Calu3 (cell line): ENCODE measurements around the gene RERE. TPM values are rescaled to one million over a fixed set of nuclear protein-coding genes. Genes with fewer than 3 reads are reported as not detected.

Experiments used
- BruUV-seq: library from RNA; stranded (reverse); fragments of 400-500 nt; replicated peaks from 2 replicates; lab custom pipeline; 2021; lab: Mats Ljungman, UMichigan
- CTCF ChIA-PET: fragments of 300-600 bp; sonication (Branson Sonifier 250); formaldehyde crosslinking; loops from one replicate; lab custom pipeline; 2022; ENCODE audit warnings: antibody characterized with exemption; lab: Charles Lee
- DNase-seq: peaks from one replicate; pipeline ENCODE4 v3.0.0; 2022
- H3K27ac Mint-ChIP-seq: one replicate; pipeline ENCODE4 v1.8.0; 2022; ENCODE audit warnings: mixed read lengths; ENCODE audit not compliant: unreplicated experiment
- H3K27me3 Mint-ChIP-seq: one replicate; pipeline ENCODE4 v1.8.0; 2022; ENCODE audit warnings: mixed read lengths; ENCODE audit not compliant: unreplicated experiment
- H3K36me3 Mint-ChIP-seq: one replicate; pipeline ENCODE4 v1.8.0; 2022; ENCODE audit warnings: mild to moderate bottlenecking, moderate library complexity, mixed read lengths; ENCODE audit not compliant: insufficient read depth, unreplicated experiment
- H3K4me1 Mint-ChIP-seq: one replicate; pipeline ENCODE4 v1.8.0; 2022; ENCODE audit warnings: mild to moderate bottlenecking, low read depth, mixed read lengths; ENCODE audit not compliant: unreplicated experiment
- H3K4me3 Mint-ChIP-seq: one replicate; pipeline ENCODE4 v1.8.0; 2022; ENCODE audit warnings: mild to moderate bottlenecking, low read depth, moderate library complexity, mixed read lengths; ENCODE audit not compliant: unreplicated experiment
- H3K9me3 Mint-ChIP-seq: one replicate; pipeline ENCODE4 v1.8.0; 2022; ENCODE audit warnings: low read depth, mixed read lengths; ENCODE audit not compliant: unreplicated experiment
- intact Hi-C: fragments of 100-400 bp; cut with micrococcal nuclease; formaldehyde crosslinking; loops from one replicate; pipeline ENCODE4 v1.10.0; 2022; ENCODE audit not compliant: unreplicated experiment
- total RNA-seq: library from RNA; stranded (reverse); gene quantifications from 2 replicates; pipeline ENCODE4 v1.2.3, GENCODE V29; 2022
- TF ChIP-seq, protein P1 (sequence below): fragments of 200-600 bp; IDR thresholded peaks from one replicate; pipeline ENCODE4 v1.8.0; 2022; ENCODE audit warnings: antibody characterized with exemption; ENCODE audit not compliant: unreplicated experiment

RERE gene
- total RNA-seq, 1 experiment from 2014 or later, result 45.9 TPM

GRCh38 chr1:8354038-8354437 is 463.4 kb downstream of the RERE start:
- Mint-ChIP-seq H3K9me3 (no peaks in the 10 kb centered on the region), H3K36me3 (peaks cover 18% of the 10 kb centered on the region)
- no TSS peak for BruUV-seq

GRCh38 chr1:8352886-8353785 is 464.3 kb downstream of the RERE start:
- DNase-seq, result no peak
- Mint-ChIP-seq H3K9me3 (no peaks in the 10 kb centered on the region), H3K36me3 (peaks cover 15% of the 10 kb centered on the region), H3K4me3 (no peak overlapping the region), H3K4me1 (peaks cover 8% of the 10 kb centered on the region), H3K27ac (no peak overlapping the region), H3K27me3 (no peaks in the 10 kb centered on the region)
- TF ChIP-seq, protein P1, sequence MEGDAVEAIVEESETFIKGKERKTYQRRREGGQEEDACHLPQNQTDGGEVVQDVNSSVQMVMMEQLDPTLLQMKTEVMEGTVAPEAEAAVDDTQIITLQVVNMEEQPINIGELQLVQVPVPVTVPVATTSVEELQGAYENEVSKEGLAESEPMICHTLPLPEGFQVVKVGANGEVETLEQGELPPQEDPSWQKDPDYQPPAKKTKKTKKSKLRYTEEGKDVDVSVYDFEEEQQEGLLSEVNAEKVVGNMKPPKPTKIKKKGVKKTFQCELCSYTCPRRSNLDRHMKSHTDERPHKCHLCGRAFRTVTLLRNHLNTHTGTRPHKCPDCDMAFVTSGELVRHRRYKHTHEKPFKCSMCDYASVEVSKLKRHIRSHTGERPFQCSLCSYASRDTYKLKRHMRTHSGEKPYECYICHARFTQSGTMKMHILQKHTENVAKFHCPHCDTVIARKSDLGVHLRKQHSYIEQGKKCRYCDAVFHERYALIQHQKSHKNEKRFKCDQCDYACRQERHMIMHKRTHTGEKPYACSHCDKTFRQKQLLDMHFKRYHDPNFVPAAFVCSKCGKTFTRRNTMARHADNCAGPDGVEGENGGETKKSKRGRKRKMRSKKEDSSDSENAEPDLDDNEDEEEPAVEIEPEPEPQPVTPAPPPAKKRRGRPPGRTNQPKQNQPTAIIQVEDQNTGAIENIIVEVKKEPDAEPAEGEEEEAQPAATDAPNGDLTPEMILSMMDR, result no peak
- no TSS peak for BruUV-seq
- CTCF ChIA-PET, result no interaction called here
- intact Hi-C loops, result no loop called here

More at GRCh38 chr1:8354038-8354437, 463.4 kb downstream of the RERE start:
- Mint-ChIP-seq H3K4me1 (peaks cover 2% of the 10 kb centered on the region), H3K4me3 (no peak overlapping the region), H3K27ac (no peak overlapping the region), H3K27me3 (no peaks in the 10 kb centered on the region)
- CTCF ChIA-PET, result no interaction called here
- TF ChIP-seq, protein P1, result no peak
- intact Hi-C loops, result no loop called here
- no peak for DNase-seq

DNA sequence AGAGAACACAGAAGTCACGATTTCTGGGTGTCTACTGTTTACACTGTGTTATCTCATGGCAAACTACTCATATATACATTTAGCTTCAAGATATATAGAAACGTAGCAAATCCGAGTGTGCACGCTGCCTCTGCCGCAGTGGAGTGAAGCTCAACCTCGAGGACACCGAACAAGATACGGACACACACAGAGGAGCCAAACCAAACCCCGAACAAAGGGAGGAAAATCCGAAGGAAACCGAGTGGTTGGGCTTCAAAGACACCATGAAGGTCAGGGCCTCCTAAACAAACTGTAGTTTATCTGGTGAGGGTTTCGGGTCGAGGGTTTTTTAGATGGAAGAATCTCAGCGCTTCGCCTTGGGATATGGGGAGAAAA is 465.0 kb downstream of the RERE start:
- Mint-ChIP-seq H3K36me3 (peaks cover 9% of the 10 kb centered on the region), H3K9me3 (no peaks in the 10 kb centered on the region), H3K4me1 (peaks cover 8% of the 10 kb centered on the region), H3K27me3 (no peaks in the 10 kb centered on the region), H3K4me3 (no peak overlapping the region), H3K27ac (no peak overlapping the region)
- no peak for DNase-seq
- intact Hi-C loops, result no loop called here
- BruUV-seq, result TSS peak; percentile 33
- CTCF ChIA-PET, result no interaction called here
- TF ChIP-seq, protein P1, result no peak

DNA sequence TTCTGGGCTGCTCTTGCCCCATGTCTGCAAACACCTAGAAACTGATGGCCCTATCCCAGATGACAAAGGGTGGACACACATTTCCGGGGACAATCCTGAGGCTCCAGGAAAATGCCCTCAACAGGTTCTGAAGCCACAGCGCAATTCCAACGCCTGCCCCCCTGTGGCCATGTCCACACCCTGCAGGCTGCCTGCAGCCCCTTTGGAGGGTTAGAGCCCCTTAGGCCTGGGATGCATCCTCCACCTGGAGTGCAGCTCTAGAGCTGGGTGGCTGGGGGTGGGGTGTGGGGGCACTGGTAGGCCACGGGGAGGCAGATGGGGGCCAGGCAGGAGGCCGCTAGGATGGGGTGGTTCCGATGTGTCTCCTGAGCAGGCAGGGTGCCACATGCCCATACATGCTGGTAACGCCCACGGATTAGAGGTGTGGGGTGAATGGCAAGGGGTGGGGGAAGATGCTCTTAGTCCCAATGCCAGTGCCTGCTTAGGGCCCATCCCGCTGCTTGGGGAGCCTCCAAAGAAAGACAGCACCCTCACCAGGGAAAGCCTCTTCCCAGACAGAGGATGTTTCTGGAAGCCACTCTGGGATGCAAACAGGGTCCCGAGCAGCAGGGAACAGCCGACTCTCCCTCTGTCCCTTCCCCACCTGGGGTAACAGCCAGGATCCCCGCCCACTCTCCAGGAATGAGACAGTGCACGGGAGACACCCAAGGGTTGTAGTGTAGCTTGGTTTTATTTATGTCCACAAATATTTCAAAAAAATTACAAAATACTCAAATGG is 465.6 kb downstream of the RERE start:
- peak; percentile 40 for DNase-seq
- no peaks in the 10 kb centered on the region for H3K27me3 Mint-ChIP-seq
- TF ChIP-seq, protein P1, result peak; percentile 56
- H3K36me3 Mint-ChIP-seq, result peaks cover 9% of the 10 kb centered on the region
- intact Hi-C loops, result no loop called here
- CTCF ChIA-PET, result no interaction called here
- H3K4me1 Mint-ChIP-seq, result peaks cover 8% of the 10 kb centered on the region
- no peak overlapping the region for H3K4me3 Mint-ChIP-seq
- no peaks in the 10 kb centered on the region for H3K9me3 Mint-ChIP-seq
- no TSS peak for BruUV-seq
- no peak overlapping the region for H3K27ac Mint-ChIP-seq
